ENCODE measurements around the gene RRP7A.
"Not testable (repeated sequence)": the region's sequence is repeated elsewhere in the genome, so short reads cannot be mapped to it uniquely, and the experiment has no call there.

Gene RRP7A

GRCh38 chr22:42490243-42490832, 29.3 kb downstream of the RRP7A start:
- H3K79me1 ChIP-seq (replicated peaks; ENCODE audit: low read length, poor library complexity, severe bottlenecking), result no peaks in the 10 kb centered on the region
- H3K4me2 ChIP-seq (ENCODE audit: low read length, poor library complexity, severe bottlenecking), result no peak overlapping the region
- no peak overlapping the region for H2BK15ac ChIP-seq (ENCODE audit: low read depth, poor library complexity, severe bottlenecking)
- H3K23ac ChIP-seq (ENCODE audit: low read length in 2 of 2), result no peak overlapping the region
- DNase-seq, result no peak
- WGBS, result 82% methylated on average over 4 of the region's 8 CpGs
- H2AFZ ChIP-seq (ENCODE audit: low read depth, low read length), result no peak overlapping the region
- no peak overlapping the region for H4K8ac ChIP-seq (ENCODE audit: low read length)
- no peak overlapping the region for H3K18ac ChIP-seq (ENCODE audit: low read depth in 1 of 2, low read length in 2 of 2)
- H2BK120ac ChIP-seq (ENCODE audit: low read depth, low read length), result no peak overlapping the region
- no peak overlapping the region for H3K4ac ChIP-seq (ENCODE audit: low read depth in 1 of 2, low read length in 2 of 2)
- H3K9ac ChIP-seq (ENCODE audit: low read length), result no peak overlapping the region
- no peak overlapping the region for H4K91ac ChIP-seq (ENCODE audit: low read length)
- H3K27me3 ChIP-seq (ENCODE audit: control insufficient read depth in 1 of 2, insufficient read depth in 1 of 2, low read length in 2 of 2), result peaks cover 13 to 17% of the 10 kb centered on the region in 2 experiments
- H3K4me3 ChIP-seq (ENCODE audit: insufficient read depth in 1 of 2, low read depth in 1 of 2, low read length in 2 of 2), result no peak overlapping the region
- no peaks in the 10 kb centered on the region for H3K9me3 ChIP-seq (ENCODE audit: control insufficient read depth, low read length)
- no peak overlapping the region for H3K27ac ChIP-seq (ENCODE audit: low read length, poor library complexity, severe bottlenecking)
- H3K14ac ChIP-seq (ENCODE audit: low read length in 2 of 2), result no peak overlapping the region
- H3K4me1 ChIP-seq (ENCODE audit: control insufficient read depth, insufficient read depth, low read depth, low read length), result no peaks in the 10 kb centered on the region
- H2AK5ac ChIP-seq (ENCODE audit: low read length, severe bottlenecking), result no peak overlapping the region
- H2BK5ac ChIP-seq (ENCODE audit: low read depth, low read length, poor library complexity, severe bottlenecking), result no peak overlapping the region
- H3K36me3 ChIP-seq (ENCODE audit: control insufficient read depth in 1 of 2, insufficient read depth in 2 of 2, low read depth in 1 of 2, low read length in 2 of 2), result no peaks in the 10 kb centered on the region
- no peak overlapping the region for H2BK12ac ChIP-seq (ENCODE audit: low read length in 2 of 2)

GRCh38 chr22:42489000-42489399, 30.6 kb downstream of the RRP7A start:
- no peak overlapping the region for H2AFZ ChIP-seq (ENCODE audit: low read depth, low read length)
- no peak overlapping the region for H3K4me3 ChIP-seq (ENCODE audit: insufficient read depth in 1 of 2, low read depth in 1 of 2, low read length in 2 of 2)
- DNase-seq, result no peak
- no peak overlapping the region for H4K8ac ChIP-seq (ENCODE audit: low read length)
- H3K9ac ChIP-seq (ENCODE audit: low read length), result no peak overlapping the region
- no peaks in the 10 kb centered on the region for H3K9me3 ChIP-seq (ENCODE audit: control insufficient read depth, low read length)
- no peaks in the 10 kb centered on the region for H3K4me1 ChIP-seq (ENCODE audit: control insufficient read depth, insufficient read depth, low read depth, low read length)
- H3K4ac ChIP-seq (ENCODE audit: low read depth in 1 of 2, low read length in 2 of 2), result no peak overlapping the region
- no peak overlapping the region for H2BK5ac ChIP-seq (ENCODE audit: low read depth, low read length, poor library complexity, severe bottlenecking)
- H3K79me1 ChIP-seq (replicated peaks; ENCODE audit: low read length, poor library complexity, severe bottlenecking), result no peaks in the 10 kb centered on the region
- H4K91ac ChIP-seq (ENCODE audit: low read length), result no peak overlapping the region
- no peak overlapping the region for H3K23ac ChIP-seq (ENCODE audit: low read length in 2 of 2)
- WGBS, result 96% methylated on average over 9 of the region's 10 CpGs
- no peak overlapping the region for H2BK15ac ChIP-seq (ENCODE audit: low read depth, poor library complexity, severe bottlenecking)
- H3K36me3 ChIP-seq (ENCODE audit: control insufficient read depth in 1 of 2, insufficient read depth in 2 of 2, low read depth in 1 of 2, low read length in 2 of 2), result no peaks in the 10 kb centered on the region
- H3K4me2 ChIP-seq (ENCODE audit: low read length, poor library complexity, severe bottlenecking), result no peak overlapping the region
- peaks cover 14 to 26% of the 10 kb centered on the region in 2 experiments for H3K27me3 ChIP-seq (ENCODE audit: control insufficient read depth in 1 of 2, insufficient read depth in 1 of 2, low read length in 2 of 2)
- H3K27ac ChIP-seq (ENCODE audit: low read length, poor library complexity, severe bottlenecking), result no peak overlapping the region
- H2BK12ac ChIP-seq (ENCODE audit: low read length in 2 of 2), result no peak overlapping the region
- no peak overlapping the region for H2AK5ac ChIP-seq (ENCODE audit: low read length, severe bottlenecking)
- no peak overlapping the region for H3K18ac ChIP-seq (ENCODE audit: low read depth in 1 of 2, low read length in 2 of 2)
- H3K14ac ChIP-seq (ENCODE audit: low read length in 2 of 2), result no peak overlapping the region
- H2BK120ac ChIP-seq (ENCODE audit: low read depth, low read length), result no peak overlapping the region

GRCh38 chr22:42484506-42484905, 35.1 kb downstream of the RRP7A start:
- H2AFZ ChIP-seq (ENCODE audit: low read depth, low read length), result no peak overlapping the region
- H4K91ac ChIP-seq (ENCODE audit: low read length), result no peak overlapping the region
- no peak overlapping the region for H3K4me2 ChIP-seq (ENCODE audit: low read length, poor library complexity, severe bottlenecking)
- no peak overlapping the region for H2BK15ac ChIP-seq (ENCODE audit: low read depth, poor library complexity, severe bottlenecking)
- H3K79me1 ChIP-seq (replicated peaks; ENCODE audit: low read length, poor library complexity, severe bottlenecking), result no peaks in the 10 kb centered on the region
- no peak overlapping the region for H2BK12ac ChIP-seq (ENCODE audit: low read length in 2 of 2)
- no peak overlapping the region for H2BK5ac ChIP-seq (ENCODE audit: low read depth, low read length, poor library complexity, severe bottlenecking)
- no peak for DNase-seq
- H3K18ac ChIP-seq (ENCODE audit: low read depth in 1 of 2, low read length in 2 of 2), result no peak overlapping the region
- no peak overlapping the region for H2BK120ac ChIP-seq (ENCODE audit: low read depth, low read length)
- H3K9me3 ChIP-seq (ENCODE audit: control insufficient read depth, low read length), result no peaks in the 10 kb centered on the region
- H3K14ac ChIP-seq (ENCODE audit: low read length in 2 of 2), result no peak overlapping the region
- H3K9ac ChIP-seq (ENCODE audit: low read length), result no peak overlapping the region
- H2AK5ac ChIP-seq (ENCODE audit: low read length, severe bottlenecking), result no peak overlapping the region
- no peaks in the 10 kb centered on the region for H3K36me3 ChIP-seq (ENCODE audit: control insufficient read depth in 1 of 2, insufficient read depth in 2 of 2, low read depth in 1 of 2, low read length in 2 of 2)
- 85% methylated on average over 6 of the region's 6 CpGs for WGBS
- no peak overlapping the region for H3K23ac ChIP-seq (ENCODE audit: low read length in 2 of 2)
- H3K4me1 ChIP-seq (ENCODE audit: control insufficient read depth, insufficient read depth, low read depth, low read length), result no peaks in the 10 kb centered on the region
- H3K4ac ChIP-seq (ENCODE audit: low read depth in 1 of 2, low read length in 2 of 2), result no peak overlapping the region
- no peak overlapping the region for H4K8ac ChIP-seq (ENCODE audit: low read length)
- no peak overlapping the region for H3K4me3 ChIP-seq (ENCODE audit: insufficient read depth in 1 of 2, low read depth in 1 of 2, low read length in 2 of 2)
- peaks cover 11 to 26% of the 10 kb centered on the region in 2 experiments for H3K27me3 ChIP-seq (ENCODE audit: control insufficient read depth in 1 of 2, insufficient read depth in 1 of 2, low read length in 2 of 2)
- no peak overlapping the region for H3K27ac ChIP-seq (ENCODE audit: low read length, poor library complexity, severe bottlenecking)

GRCh38 chr22:42483610-42484223, 35.9 kb downstream of the RRP7A start:
- H3K36me3 ChIP-seq (ENCODE audit: control insufficient read depth in 1 of 2, insufficient read depth in 2 of 2, low read depth in 1 of 2, low read length in 2 of 2), result not testable (repeated sequence)

More at GRCh38 chr22:42483610-42484223, 35.9 kb downstream of the RRP7A start:
- peaks cover 11 to 25% of the 10 kb centered on the region in 2 experiments for H3K27me3 ChIP-seq (ENCODE audit: control insufficient read depth in 1 of 2, insufficient read depth in 1 of 2, low read length in 2 of 2)
- H3K9ac ChIP-seq (ENCODE audit: low read length); H2AFZ ChIP-seq (ENCODE audit: low read depth, low read length); H2BK120ac ChIP-seq (ENCODE audit: low read depth, low read length); H3K14ac ChIP-seq (ENCODE audit: low read length in 2 of 2); H4K8ac ChIP-seq (ENCODE audit: low read length); H3K4ac ChIP-seq (ENCODE audit: low read depth in 1 of 2, low read length in 2 of 2); H2BK5ac ChIP-seq (ENCODE audit: low read depth, low read length, poor library complexity, severe bottlenecking); H3K4me3 ChIP-seq (ENCODE audit: insufficient read depth in 1 of 2, low read depth in 1 of 2, low read length in 2 of 2); H3K79me1 ChIP-seq (replicated peaks; ENCODE audit: low read length, poor library complexity, severe bottlenecking); H3K27ac ChIP-seq (ENCODE audit: low read length, poor library complexity, severe bottlenecking); H3K4me2 ChIP-seq (ENCODE audit: low read length, poor library complexity, severe bottlenecking); DNase-seq; H3K4me1 ChIP-seq (ENCODE audit: control insufficient read depth, insufficient read depth, low read depth, low read length); H3K23ac ChIP-seq (ENCODE audit: low read length in 2 of 2); H4K91ac ChIP-seq (ENCODE audit: low read length); H2BK15ac ChIP-seq (ENCODE audit: low read depth, poor library complexity, severe bottlenecking); H2AK5ac ChIP-seq (ENCODE audit: low read length, severe bottlenecking); H3K9me3 ChIP-seq (ENCODE audit: control insufficient read depth, low read length); H3K18ac ChIP-seq (ENCODE audit: low read depth in 1 of 2, low read length in 2 of 2); H2BK12ac ChIP-seq (ENCODE audit: low read length in 2 of 2): not testable (repeated sequence)
- WGBS, result 100% methylated on average over 1 of the region's 13 CpGs

Measured in mesenchymal stem cell (in vitro differentiated cells and primary cell).